Cortex of kidney (tissue), 1 donor: ENCODE results near the gene TMEM132D.

Experiments
- DNase-seq: peaks from one replicate; lab custom pipeline; 2025; lab: John Stamatoyannopoulos, UW

Gene TMEM132D

GRCh38 chr12:129825316-129825715 is 78.5 kb downstream of the TMEM132D start:
- DNase-seq: no peak

- DNase-seq: no peak
These were observed 81.9 kb downstream of the TMEM132D start for GRCh38 chr12:129821964-129822363.

GRCh38 chr12:129819391-129819790 is 84.4 kb downstream of the TMEM132D start:
- DNase-seq: no peak

DNA sequence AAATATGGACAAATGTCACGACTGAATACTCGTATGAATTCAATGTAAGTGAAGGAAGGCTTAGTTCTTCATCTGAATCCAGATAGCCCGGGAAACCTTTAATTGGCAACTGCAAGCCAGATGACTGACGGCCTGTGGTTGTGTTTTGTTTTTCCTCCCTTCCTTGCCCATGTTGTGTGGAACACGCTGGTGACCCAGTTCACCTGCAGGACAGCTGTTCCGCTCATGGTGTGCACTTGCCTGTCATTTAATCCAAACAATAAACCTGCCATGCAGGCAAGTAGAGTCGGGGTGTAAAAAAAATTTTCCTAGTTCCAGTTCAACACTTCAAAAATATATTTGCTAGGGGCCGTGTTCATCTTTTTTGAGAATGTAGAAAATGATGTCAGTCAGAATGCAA is 88.0 kb downstream of the TMEM132D start:
- no peak for DNase-seq

DNA sequence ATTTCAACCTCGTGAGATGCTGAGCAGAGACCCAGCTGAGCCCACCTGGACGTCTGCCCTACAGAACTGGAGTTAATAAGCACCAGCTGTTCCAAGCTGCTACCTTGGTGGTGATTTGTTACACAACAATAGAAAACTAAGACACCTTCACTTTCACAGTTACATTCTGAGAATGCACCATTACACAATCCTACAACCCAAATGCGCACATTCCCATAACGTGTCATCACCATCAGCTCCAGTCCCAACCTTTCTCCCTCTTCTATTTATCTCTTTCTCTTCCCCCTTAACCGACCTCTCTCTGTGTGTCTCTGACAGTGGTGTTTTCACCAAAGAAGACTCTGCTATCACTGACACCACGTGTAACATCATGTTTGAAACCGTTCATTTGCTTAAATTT is 91.9 kb downstream of the TMEM132D start:
- no peak for DNase-seq

- no peak for DNase-seq
These were observed 96.7 kb downstream of the TMEM132D start for GRCh38 chr12:129807136-129807535.

- DNase-seq: no peak
These were observed 112.4 kb downstream of the TMEM132D start for GRCh38 chr12:129791396-129791795.

- no peak for DNase-seq
These were observed 112.9 kb downstream of the TMEM132D start for GRCh38 chr12:129790930-129791329.

DNA sequence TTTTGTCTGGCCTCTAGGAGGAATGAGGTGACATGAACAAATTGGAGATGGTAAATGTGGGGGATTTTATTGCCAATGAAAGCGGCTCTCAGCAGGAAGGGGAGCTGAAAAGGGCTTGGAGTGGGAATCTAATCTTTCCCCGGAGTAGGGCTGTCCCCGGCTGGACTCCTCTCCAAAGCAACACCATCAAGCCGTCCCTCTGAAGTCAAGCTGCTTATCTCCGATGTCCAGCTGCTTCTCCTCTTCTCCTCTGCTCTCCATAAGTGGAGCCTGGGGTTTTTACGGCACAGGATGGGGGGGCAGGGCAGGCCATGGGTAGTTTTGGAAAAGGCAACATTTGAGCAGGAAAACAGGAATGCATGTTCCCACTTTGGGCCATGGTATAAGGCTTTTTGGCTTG is 113.5 kb downstream of the TMEM132D start:
- no peak for DNase-seq

DNA sequence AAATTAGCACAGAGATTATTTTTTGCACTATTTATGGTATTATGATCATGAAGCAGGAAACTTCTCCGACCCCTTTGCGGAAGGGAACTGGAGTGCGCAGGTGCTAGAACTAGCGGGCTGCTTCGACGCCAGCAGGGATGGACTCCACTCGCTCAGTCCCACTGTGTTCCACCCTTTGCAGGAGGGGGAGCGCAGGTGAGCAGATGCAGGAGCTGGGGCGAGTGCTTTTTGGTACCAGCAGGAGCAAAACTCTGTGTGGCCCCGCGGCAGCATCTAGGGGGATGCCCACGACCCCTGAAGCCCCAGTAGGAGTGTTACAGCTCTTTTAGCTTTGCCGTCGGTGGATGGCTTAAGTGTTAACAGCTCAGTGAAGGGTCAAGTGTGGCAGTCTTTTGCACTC is 113.9 kb downstream of the TMEM132D start:
- DNase-seq: no peak

- no peak for DNase-seq
These were observed 115.2 kb downstream of the TMEM132D start for GRCh38 chr12:129788506-129789084.

GRCh38 chr12:129779989-129780388 is 123.8 kb downstream of the TMEM132D start:
- no peak for DNase-seq

- no peak for DNase-seq
These were observed 124.8 kb downstream of the TMEM132D start for GRCh38 chr12:129779033-129779432.

DNA sequence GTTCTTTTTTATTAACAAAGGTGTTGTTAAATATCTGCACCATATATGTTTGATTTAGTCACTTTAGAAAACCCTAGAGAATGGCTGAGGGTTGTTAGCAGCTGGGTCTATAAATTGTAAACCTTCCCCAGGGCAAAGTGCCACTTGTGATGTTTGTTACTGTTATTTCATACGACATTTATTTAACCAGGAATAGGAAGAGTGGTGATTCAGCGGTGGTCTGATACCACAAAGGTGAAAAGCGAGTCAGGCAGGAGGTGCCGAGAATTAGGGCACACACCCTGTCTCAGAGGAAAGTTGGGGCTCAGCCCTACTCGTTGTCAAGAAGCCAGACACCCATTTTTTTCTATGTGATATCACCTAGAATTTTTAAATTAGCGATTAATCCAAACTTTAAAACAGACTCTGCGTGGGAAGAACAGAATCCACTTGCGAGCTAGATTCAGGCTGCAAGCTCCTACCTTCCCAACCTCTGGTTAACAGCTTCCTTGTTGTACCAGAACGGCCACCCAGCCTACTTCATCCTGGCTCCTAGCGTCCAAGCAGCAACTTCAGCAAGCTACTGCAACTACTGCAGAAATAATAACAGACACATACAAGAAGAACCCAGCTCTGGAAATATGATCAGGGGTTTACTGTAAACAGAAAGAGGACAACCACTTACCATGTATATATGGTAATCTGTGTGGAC is 126.7 kb downstream of the TMEM132D start:
- no peak for DNase-seq

GRCh38 chr12:129772501-129773493 is 131.0 kb downstream of the TMEM132D start:
- DNase-seq: no peak

DNA sequence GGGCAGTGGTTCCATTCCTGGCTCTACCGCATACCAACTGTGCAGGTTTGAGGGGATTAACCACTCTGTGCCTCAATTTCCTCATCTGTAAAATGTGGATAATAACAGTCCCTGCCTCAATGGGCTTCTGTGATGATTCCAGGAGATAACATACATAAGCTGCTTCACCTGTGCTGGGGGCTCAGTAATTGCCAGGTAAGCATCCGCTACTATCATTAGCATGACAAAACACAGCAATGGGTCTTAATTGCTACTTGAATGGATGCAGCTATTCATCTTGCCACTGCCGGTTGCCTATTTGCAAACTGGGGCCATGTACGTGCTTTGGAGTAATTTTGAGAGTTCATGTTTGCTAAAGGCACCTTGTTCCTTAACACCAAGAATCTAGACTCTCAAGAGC is 132.6 kb downstream of the TMEM132D start:
- DNase-seq: no peak

- no peak for DNase-seq
These were observed 138.1 kb downstream of the TMEM132D start for GRCh38 chr12:129765719-129766118.

- DNase-seq: no peak
These were observed 141.4 kb downstream of the TMEM132D start for GRCh38 chr12:129762436-129762835.

GRCh38 chr12:129753586-129753985 is 150.2 kb downstream of the TMEM132D start:
- no peak for DNase-seq

- DNase-seq: no peak
These were observed 153.4 kb downstream of the TMEM132D start for GRCh38 chr12:129750421-129750820.

GRCh38 chr12:129746318-129746717 is 157.5 kb downstream of the TMEM132D start:
- DNase-seq: no peak

GRCh38 chr12:129729170-129729569 is 174.7 kb downstream of the TMEM132D start:
- no peak for DNase-seq

DNA sequence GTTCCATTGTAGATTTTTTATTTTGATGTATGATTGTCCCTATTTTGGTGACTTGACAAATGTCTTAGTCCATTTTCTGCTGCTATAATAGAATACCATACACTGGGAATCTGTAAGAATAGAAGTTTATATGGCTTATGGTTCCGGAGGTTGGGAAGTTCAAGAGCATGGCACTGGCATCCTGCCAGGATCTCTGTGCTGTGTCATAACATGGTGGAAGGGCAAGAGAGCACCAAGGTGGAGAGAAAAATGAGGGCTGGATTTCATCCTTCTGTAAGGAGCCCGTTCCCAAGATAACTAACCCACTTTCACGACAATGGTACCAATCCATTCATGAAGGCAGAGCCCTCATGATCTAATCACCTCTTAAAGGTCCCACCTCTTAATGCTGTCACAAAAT is 176.7 kb downstream of the TMEM132D start:
- no peak for DNase-seq
